GM12874 (cell line): Measurements from ENCODE around the gene STAT5A.

Experiments used
- CTCF ChIP-seq: IDR thresholded peaks from 2 replicates; pipeline ENCODE4 v1.5.1; 2011; ENCODE audit warnings: low read depth, mild to moderate bottlenecking, control low read depth, low read length, moderate library complexity; ENCODE audit not compliant: insufficient read depth

Gene STAT5A

GRCh38 chr17:42279776-42280630 lies 8.3 kb upstream of the STAT5A start:
- TF ChIP-seq CTCF: no peak

- no peak for TF ChIP-seq CTCF
These were observed 6.7 kb upstream of the STAT5A start for GRCh38 chr17:42281571-42282096.

GRCh38 chr17:42282478-42283080 lies 5.7 kb upstream of the STAT5A start:
- TF ChIP-seq CTCF: no peak

- TF ChIP-seq CTCF: no peak
These were observed 4.9 kb upstream of the STAT5A start for GRCh38 chr17:42283241-42284023.

GRCh38 chr17:42284024-42284369 lies 4.3 kb upstream of the STAT5A start:
- no peak for TF ChIP-seq CTCF

- TF ChIP-seq CTCF: no peak
These were observed 3.7 kb upstream of the STAT5A start for GRCh38 chr17:42284566-42284965.

- no peak for TF ChIP-seq CTCF
These were observed 2.8 kb upstream of the STAT5A start for GRCh38 chr17:42285346-42286050.
